Measurements from ENCODE around the gene CNPY1.

- no peak for TF ChIP-seq POLR2A (IDR thresholded peaks at IDR 0.05)
- no peak for TF ChIP-seq CTCF (IDR thresholded peaks at IDR 0.05)
Observed at GRCh38 chr7:155533120-155533826, 13.1 kb downstream of the CNPY1 start.

Data from breast epithelium (tissue), 3 donors.